Endothelial cell of umbilical vein (primary cell): Measurements from ENCODE around the gene LAD1. TPM values are rescaled to one million over a fixed set of nuclear protein-coding genes. Genes with fewer than 3 reads are reported as not detected.

Experiments used
- BruUV-seq: library from RNA; stranded (reverse); fragments of 400-500 nt; replicated peaks from 2 replicates; lab custom pipeline; 2021; lab: Mats Ljungman, UMichigan
- CTCF ChIA-PET: fragments of 300-600, 350-600 bp; sonication (Branson Sonifier 250); formaldehyde crosslinking; loops from one replicate; lab custom pipeline; 2021; ENCODE audit warnings: antibody characterized with exemption, inconsistent platforms; lab: Charles Lee
- POLR2A ChIA-PET: fragments of 300-600, 350-600 bp; sonication (Branson Sonifier 250); formaldehyde crosslinking; loops from one replicate; lab custom pipeline; 2021; ENCODE audit warnings: antibody characterized with exemption, inconsistent platforms; lab: Charles Lee
- DNase-seq: peaks from one replicate; pipeline ENCODE4 v3.0.0-alpha.2; 2011; ENCODE audit warnings: low read depth, low spot score
- FAIRE-seq: peaks from 2 replicates; lab custom pipeline; 2011; peaks lifted over from hg19 to GRCh38; lab: Jason Lieb, UNC
- H2AFZ ChIP-seq: 2 replicates; pipeline ENCODE4 v1.6.0; 2012; ENCODE audit warnings: low read depth, low read length, control low read depth, inconsistent platforms
- H3K27ac ChIP-seq: 2 replicates; pipeline ENCODE4 v1.5.1; 2011; ENCODE audit warnings: low read depth, mild to moderate bottlenecking, control low read depth, low read length, moderate library complexity; ENCODE audit not compliant: insufficient read depth
- H3K27me3 ChIP-seq, 2 experiments: 2 replicates each; pipeline versions ENCODE4 v1.6.0 to v1.6.1; 2011; ENCODE audit warnings: low read length in 2 of 2, mixed read lengths in 1 of 2; ENCODE audit not compliant: control insufficient read depth in 2 of 2, insufficient read depth in 2 of 2
- H3K36me3 ChIP-seq, 2 experiments: 2 replicates in 1 of 2; 3 replicates in 1 of 2; pipeline ENCODE4 v1.5.1; 2011; ENCODE audit warnings: low read length in 2 of 2, mild to moderate bottlenecking in 1 of 2, moderate library complexity in 1 of 2; ENCODE audit not compliant: control insufficient read depth in 2 of 2, insufficient read depth in 2 of 2; ENCODE audit errors: extremely low read depth in 1 of 2
- H3K4me1 ChIP-seq: 3 replicates; pipeline ENCODE4 v1.5.1; 2011; ENCODE audit warnings: mild to moderate bottlenecking, low read length; ENCODE audit not compliant: control insufficient read depth, insufficient read depth; ENCODE audit errors: extremely low read depth
- H3K4me2 ChIP-seq: 2 replicates; pipeline ENCODE4 v1.6.1; 2011; ENCODE audit warnings: low read length, control low read depth, mixed read lengths; ENCODE audit not compliant: insufficient read depth
- H3K4me3 ChIP-seq, 3 experiments: fragments of 200-600 bp in 1 of 3; sonication (generic), shearing (Covaris generic) in 1 of 3; replicated peaks in 1 of 3; 2 replicates each; pipeline ENCODE4 v1.5.1; 2011 to 2016; ENCODE audit warnings: control low read depth in 3 of 3, low read length in 3 of 3, mild to moderate bottlenecking in 2 of 3, inconsistent platforms in 1 of 3, low read depth in 1 of 3, moderate library complexity in 1 of 3; ENCODE audit not compliant: insufficient read depth in 1 of 3
- H3K79me2 ChIP-seq: 2 replicates; pipeline ENCODE4 v1.6.0; 2012; ENCODE audit warnings: low read length, inconsistent platforms; ENCODE audit not compliant: control insufficient read depth, insufficient read depth
- H3K9ac ChIP-seq: replicated peaks from 2 replicates; pipeline ENCODE3; 2011; ENCODE audit warnings: low read length, control low read depth; ENCODE audit not compliant: insufficient read depth; ENCODE audit errors: extremely low read depth
- H3K9me1 ChIP-seq: replicated peaks from 3 replicates; pipeline ENCODE4 v1.6.0; 2011; ENCODE audit warnings: mild to moderate bottlenecking, low read length; ENCODE audit not compliant: control insufficient read depth, insufficient read depth; ENCODE audit errors: extremely low read depth
- H3K9me3 ChIP-seq: replicated peaks from 2 replicates; pipeline ENCODE4 v1.5.1; 2012; ENCODE audit warnings: low read length, inconsistent platforms; ENCODE audit not compliant: control insufficient read depth, insufficient read depth
- H4K20me1 ChIP-seq: replicated peaks from 2 replicates; pipeline ENCODE3; 2011; ENCODE audit warnings: mild to moderate bottlenecking, low read length; ENCODE audit not compliant: control insufficient read depth, insufficient read depth; ENCODE audit errors: extremely low read depth
- GATA2 ChIP-seq: IDR thresholded peaks from 2 replicates; pipeline ENCODE4 v1.7.0; 2011; ENCODE audit warnings: low read depth, mild to moderate bottlenecking, moderate library complexity, mixed read lengths, low read length; ENCODE audit not compliant: insufficient read length, insufficient read depth
- JUN ChIP-seq: IDR thresholded peaks from 2 replicates; pipeline ENCODE4 v1.6.1; 2011; ENCODE audit warnings: borderline replicate concordance, low read depth; ENCODE audit not compliant: insufficient read length, insufficient read depth
- MYC ChIP-seq: IDR thresholded peaks from one replicate; pipeline ENCODE4 v1.6.1; 2011; ENCODE audit warnings: mild to moderate bottlenecking, low read depth, low read length
- POLR2A ChIP-seq: IDR thresholded peaks from 2 replicates; pipeline ENCODE4 v1.6.1; 2012; ENCODE audit warnings: low read depth, mild to moderate bottlenecking, control low read depth, low read length
- POLR2AphosphoS5 ChIP-seq: IDR thresholded peaks from 2 replicates; pipeline ENCODE4 v1.6.1; 2012; ENCODE audit warnings: low read depth, mild to moderate bottlenecking, control low read depth, low read length, moderate library complexity; ENCODE audit not compliant: insufficient read depth
- dilution Hi-C: fragments of 300-500 bp; cut with MboI; formaldehyde crosslinking; loops from one replicate; pipeline ENCODE4 v1.15.0; 2019; ENCODE audit warnings: low sequenced_read_pairs; ENCODE audit not compliant: extremely low pct_ligation_motif_present
- intact Hi-C: fragments of 100-400 bp; cut with micrococcal nuclease; formaldehyde crosslinking; loops from one replicate; pipeline ENCODE4 v1.10.0; 2022
- polyA plus RNA-seq, 4 experiments: library from polyadenylated mRNA; depleted of rRNA in 3 of 4; stranded (reverse) in 3 of 4; unstranded in 1 of 4; fragments of >200 nt; gene quantifications; 2 replicates each; pipeline versions ENCODE4 v1.2.1 to v1.2.3, GENCODE V29; 2011 to 2012; ENCODE audit warnings: missing spikeins in 1 of 4
- total RNA-seq: library from RNA; stranded (reverse); gene quantifications from 2 replicates; pipeline ENCODE4 v1.2.3, GENCODE V29; 2021
- TF ChIP-seq, protein P1 (sequence below), 2 donors: IDR thresholded peaks; 1 replicate in 1 of 2; 2 replicates in 1 of 2; pipeline ENCODE4 v1.5.1; 2011; ENCODE audit warnings: low read length in 2 of 2, mild to moderate bottlenecking in 2 of 2, moderate library complexity in 2 of 2, control low read depth in 1 of 2, inconsistent platforms in 1 of 2, low read depth in 1 of 2; ENCODE audit not compliant: insufficient read depth in 1 of 2; ENCODE audit errors: extremely low read depth in 1 of 2

Gene LAD1
- total and polyA plus RNA-seq, 2 donors (not counting 3 experiments of a cell fraction or from before 2014, with no cell fraction given): not detected

DNA sequence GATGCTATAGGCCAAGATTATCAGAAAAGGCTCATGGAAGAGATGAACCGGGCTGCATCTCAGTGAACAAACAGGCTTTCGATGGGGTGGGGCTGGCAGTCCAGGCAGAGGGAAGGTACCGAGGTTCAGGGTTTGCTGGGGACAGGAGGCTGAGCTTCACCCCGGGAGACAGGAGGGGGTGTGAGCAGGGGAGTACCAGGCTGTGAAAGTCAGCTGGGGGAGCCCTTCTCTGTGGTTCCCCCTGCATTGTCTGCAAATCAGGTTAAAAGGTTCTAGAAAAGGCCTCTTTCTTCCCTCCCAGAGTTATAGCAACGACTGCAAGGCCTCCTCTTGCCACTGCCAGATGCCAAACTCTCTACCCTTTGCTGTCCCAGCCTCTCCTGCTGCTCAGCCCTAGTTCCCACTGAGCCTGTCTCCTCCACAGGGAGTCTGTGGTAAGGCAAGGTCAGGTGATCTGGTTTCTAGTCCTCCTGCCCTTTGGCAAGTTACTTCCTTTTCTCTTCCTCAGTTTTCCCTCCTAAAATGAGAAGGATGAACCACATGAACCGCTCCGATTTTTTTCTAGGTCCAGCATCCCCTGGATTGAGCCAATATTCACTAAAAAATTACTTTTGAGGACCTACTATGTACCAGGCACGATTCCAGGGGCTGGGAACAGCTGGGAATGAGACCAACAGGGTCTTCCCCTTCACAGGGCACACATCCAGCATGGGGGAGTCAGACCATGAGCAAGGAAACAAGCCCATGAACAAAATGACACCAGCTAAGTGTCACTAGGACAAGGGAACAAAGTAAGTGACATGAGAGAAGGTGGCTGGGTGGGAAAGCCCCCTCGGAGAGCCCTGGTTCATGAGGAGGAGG, 7.2 kb downstream of the LAD1 start:
- Histone ChIP-seq H3K4me2 (no peak overlapping the region), H2AFZ (no peak overlapping the region), H3K9me3 (no peaks in the 10 kb centered on the region), H3K27ac (no peak overlapping the region), H3K9ac (no peak overlapping the region), H3K36me3 (no peaks in the 10 kb centered on the region), H3K9me1 (no peaks in the 10 kb centered on the region), H3K4me1 (no peaks in the 10 kb centered on the region), H3K4me3 (no peak overlapping the region), H3K27me3 (peaks cover 5 to 16% of the 10 kb centered on the region in 2 experiments), H3K79me2 (no peaks in the 10 kb centered on the region), H4K20me1 (no peaks in the 10 kb centered on the region)
- no peak for TF ChIP-seq JUN
- TF ChIP-seq MYC: no peak
- TF ChIP-seq, protein P1, sequence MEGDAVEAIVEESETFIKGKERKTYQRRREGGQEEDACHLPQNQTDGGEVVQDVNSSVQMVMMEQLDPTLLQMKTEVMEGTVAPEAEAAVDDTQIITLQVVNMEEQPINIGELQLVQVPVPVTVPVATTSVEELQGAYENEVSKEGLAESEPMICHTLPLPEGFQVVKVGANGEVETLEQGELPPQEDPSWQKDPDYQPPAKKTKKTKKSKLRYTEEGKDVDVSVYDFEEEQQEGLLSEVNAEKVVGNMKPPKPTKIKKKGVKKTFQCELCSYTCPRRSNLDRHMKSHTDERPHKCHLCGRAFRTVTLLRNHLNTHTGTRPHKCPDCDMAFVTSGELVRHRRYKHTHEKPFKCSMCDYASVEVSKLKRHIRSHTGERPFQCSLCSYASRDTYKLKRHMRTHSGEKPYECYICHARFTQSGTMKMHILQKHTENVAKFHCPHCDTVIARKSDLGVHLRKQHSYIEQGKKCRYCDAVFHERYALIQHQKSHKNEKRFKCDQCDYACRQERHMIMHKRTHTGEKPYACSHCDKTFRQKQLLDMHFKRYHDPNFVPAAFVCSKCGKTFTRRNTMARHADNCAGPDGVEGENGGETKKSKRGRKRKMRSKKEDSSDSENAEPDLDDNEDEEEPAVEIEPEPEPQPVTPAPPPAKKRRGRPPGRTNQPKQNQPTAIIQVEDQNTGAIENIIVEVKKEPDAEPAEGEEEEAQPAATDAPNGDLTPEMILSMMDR (IDR thresholded peaks at IDR 0.05; ENCODE audit: extremely low read depth in 1 of 2, insufficient read depth in 1 of 2, low read depth in 1 of 2, low read length in 2 of 2): no peak
- no peak for TF ChIP-seq GATA2
- TF ChIP-seq POLR2A: no peak
- TF ChIP-seq POLR2AphosphoS5: no peak
- FAIRE-seq (no peak), DNase-seq (no peak)
- intact Hi-C loops (no loop called here), dilution Hi-C loops (no loop called here)
- no TSS peak for BruUV-seq
- POLR2A ChIA-PET: no interaction called here
- CTCF ChIA-PET: interaction anchor here (1.2 to 1.4 kb wide), 3 partner anchors 14 to 44 kb away, joined by 3 to 6 read pairs (median 5); no protein-coding TSS in a partner anchor
